Lung (tissue), 12 donors: ENCODE measurements around the gene TXNDC12. TPM values are rescaled to one million over a fixed set of nuclear protein-coding genes. Genes with fewer than 3 reads are reported as not detected.

Experiments
- ATAC-seq: fragments of 200-7000 bp; cut with Tn5 transposase; one replicate; pipeline ENCODE4 v1.9.1; 2020; ENCODE audit warnings: moderate number of reproducible peaks; ENCODE audit not compliant: insufficient read depth, low FRiP score
- DNase-seq, 3 donors: peaks; one replicate each; pipeline ENCODE4 v3.0.0-alpha.2; 2013 to 2017
- H3K27ac ChIP-seq, 2 donors: one replicate each; pipeline ENCODE4 v1.5.1; 2013; ENCODE audit warnings: mild to moderate bottlenecking in 2 of 2, moderate library complexity in 2 of 2, control low read depth in 1 of 2, inconsistent platforms in 1 of 2, low read depth in 1 of 2, low read length in 1 of 2
- H3K27me3 ChIP-seq, 3 donors: one replicate each; pipeline ENCODE4 v1.5.1; 2013; ENCODE audit warnings: low read length in 2 of 3; ENCODE audit not compliant: control insufficient read depth in 3 of 3, insufficient read depth in 3 of 3
- H3K36me3 ChIP-seq, 4 donors: one replicate each; pipeline ENCODE4 v1.5.1; 2013; ENCODE audit warnings: low read length in 4 of 4, mild to moderate bottlenecking in 1 of 4, moderate library complexity in 1 of 4; ENCODE audit not compliant: control insufficient read depth in 4 of 4, insufficient read depth in 4 of 4
- H3K4me1 ChIP-seq, 5 donors: one replicate each; pipeline ENCODE4 v1.5.1; 2013; ENCODE audit warnings: low read length in 5 of 5, mild to moderate bottlenecking in 2 of 5, moderate library complexity in 1 of 5; ENCODE audit not compliant: control insufficient read depth in 5 of 5, insufficient read depth in 5 of 5
- H3K4me3 ChIP-seq: one replicate; pipeline ENCODE4 v1.5.1; 2013; ENCODE audit warnings: mild to moderate bottlenecking, control low read depth, moderate library complexity
- H3K9ac ChIP-seq, 2 donors: one replicate each; pipeline ENCODE4 v1.5.1; 2013; ENCODE audit warnings: low read length in 2 of 2, control low read depth in 1 of 2; ENCODE audit not compliant: insufficient read depth in 1 of 2
- H3K9me3 ChIP-seq, 4 donors: one replicate each; pipeline ENCODE4 v1.5.1; 2013; ENCODE audit warnings: low read length in 3 of 4, mild to moderate bottlenecking in 1 of 4, moderate library complexity in 1 of 4; ENCODE audit not compliant: control insufficient read depth in 4 of 4, insufficient read depth in 3 of 4
- WGBS, 2 donors: extraction: QIAGEN DNeasy Blood & Tissue Kit; methylation state at CpG; one replicate each; pipeline ENCODE4 v1.1.7; 2013; 5-methylcytosine and 5-hydroxymethylcytosine counted together
- polyA plus RNA-seq, 2 donors: library from polyadenylated mRNA; stranded (reverse); fragments of 200-250 nt; gene quantifications; one replicate each; pipeline ENCODE4 v1.2.1, GENCODE V29; 2013
- total RNA-seq, 2 donors: library from RNA; depleted of rRNA in 1 of 2; stranded (reverse); fragments of >200 nt in 1 of 2; gene quantifications; one replicate each; pipeline ENCODE4 v1.2.1, GENCODE V29; 2014 to 2021
- TF ChIP-seq, protein P1 (sequence below): IDR thresholded peaks from 2 replicates; pipeline ENCODE4 v1.5.1; 2012; ENCODE audit warnings: mild to moderate bottlenecking; ENCODE audit errors: control extremely low read depth, extremely low read depth
- donor health status: control.
- donor health status: control.
- donor health status: Bipolar disorder and iron deficiency.
- donor health status: healthy.
- donor health status: DM: yes; HTN: yes; CAD: no.

TXNDC12 gene
- total and polyA plus RNA-seq, 4 donors, result 15.8 to 51.9 (median 29.9) TPM

DNA sequence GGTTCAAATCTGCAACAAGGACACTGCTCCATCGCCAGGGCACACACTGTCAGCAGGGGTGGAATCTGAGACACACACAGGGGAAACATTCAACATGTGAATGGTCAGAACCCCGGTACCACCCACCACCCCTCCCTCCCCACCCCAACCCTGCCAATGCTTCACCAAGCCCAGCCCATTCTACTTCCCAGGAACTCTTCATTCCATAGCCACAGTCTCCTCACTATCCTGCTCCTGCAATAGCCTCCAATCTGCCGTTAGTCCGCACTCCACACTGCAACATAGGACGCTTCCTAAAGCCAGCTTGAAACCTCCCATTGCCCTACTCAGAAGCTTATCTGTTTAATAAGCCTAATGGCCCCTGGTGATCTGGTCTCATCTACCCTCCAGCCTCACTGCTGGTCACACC, 57.0 kb downstream of the TXNDC12 start:
- Histone ChIP-seq H3K27me3 (peaks cover 0 to 12% (median 0%) of the 10 kb centered on the region in 3 donors), H3K9ac (no peak overlapping the region), H3K27ac (no peak overlapping the region), H3K36me3 (no peaks in the 10 kb centered on the region), H3K9me3 (no peaks in the 10 kb centered on the region), H3K4me3 (no peak overlapping the region), H3K4me1 (no peaks in the 10 kb centered on the region)
- ATAC-seq, result no peak
- DNase-seq, result no peak
- 57 to 72% methylated on average over 5 of the region's 5 CpGs for WGBS, 2 donors
- TF ChIP-seq, protein P1, sequence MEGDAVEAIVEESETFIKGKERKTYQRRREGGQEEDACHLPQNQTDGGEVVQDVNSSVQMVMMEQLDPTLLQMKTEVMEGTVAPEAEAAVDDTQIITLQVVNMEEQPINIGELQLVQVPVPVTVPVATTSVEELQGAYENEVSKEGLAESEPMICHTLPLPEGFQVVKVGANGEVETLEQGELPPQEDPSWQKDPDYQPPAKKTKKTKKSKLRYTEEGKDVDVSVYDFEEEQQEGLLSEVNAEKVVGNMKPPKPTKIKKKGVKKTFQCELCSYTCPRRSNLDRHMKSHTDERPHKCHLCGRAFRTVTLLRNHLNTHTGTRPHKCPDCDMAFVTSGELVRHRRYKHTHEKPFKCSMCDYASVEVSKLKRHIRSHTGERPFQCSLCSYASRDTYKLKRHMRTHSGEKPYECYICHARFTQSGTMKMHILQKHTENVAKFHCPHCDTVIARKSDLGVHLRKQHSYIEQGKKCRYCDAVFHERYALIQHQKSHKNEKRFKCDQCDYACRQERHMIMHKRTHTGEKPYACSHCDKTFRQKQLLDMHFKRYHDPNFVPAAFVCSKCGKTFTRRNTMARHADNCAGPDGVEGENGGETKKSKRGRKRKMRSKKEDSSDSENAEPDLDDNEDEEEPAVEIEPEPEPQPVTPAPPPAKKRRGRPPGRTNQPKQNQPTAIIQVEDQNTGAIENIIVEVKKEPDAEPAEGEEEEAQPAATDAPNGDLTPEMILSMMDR, result no peak

DNA sequence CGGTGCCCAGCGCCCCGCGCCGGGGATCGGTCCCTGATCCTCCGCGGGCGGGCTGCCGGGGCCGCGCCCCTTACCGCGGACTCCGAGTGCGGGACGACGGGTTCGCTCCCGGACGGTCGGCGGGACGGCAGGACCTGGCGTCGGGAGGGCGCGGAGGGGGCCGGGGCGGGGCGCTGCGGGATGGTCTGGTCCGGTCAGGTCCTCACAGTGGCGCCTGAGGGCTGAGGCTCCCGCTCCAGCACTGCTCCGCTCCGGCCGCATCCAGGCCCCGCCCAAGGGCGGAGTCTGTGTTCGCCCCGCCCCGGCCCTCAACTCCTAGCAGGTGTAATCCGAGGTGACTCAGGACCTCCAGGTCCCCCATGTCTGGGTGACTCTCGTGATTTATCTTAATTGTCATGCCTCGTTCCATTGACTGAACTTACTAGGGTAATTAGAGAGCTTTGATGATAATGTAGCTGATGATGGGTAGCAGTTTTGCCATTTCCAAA, 64.5 kb downstream of the TXNDC12 start, which contains the start of gene RAB3B:
Gene RAB3B, minus strand, starts transcription at position 223 of the 488 bp plus-strand sequence. CDS start 13,583 bp downstream, outside the sequence.
- Histone ChIP-seq H3K36me3 (no peaks in the 10 kb centered on the region), H3K4me3 (no peak within 1 kb of the TSS), H3K9me3 (peaks cover 0 to 5% (median 0%) of the 10 kb centered on the region in 4 donors), H3K9ac (no peak within 1 kb of the TSS), H3K4me1 (peaks cover 0 to 4% (median 0%) of the 10 kb centered on the region in 5 donors), H3K27ac (no peak within 1 kb of the TSS), H3K27me3 (peaks cover 0 to 61% (median 30%) of the 10 kb centered on the region in 3 donors)
- TF ChIP-seq, protein P1, result no peak
- ATAC-seq (peak; percentile 62), DNase-seq (peak; percentile 15 to 67 (median 58))
- WGBS, 2 donors, result 0 to 2% methylated on average over 27 to 46 of the region's 46 CpGs

DNA sequence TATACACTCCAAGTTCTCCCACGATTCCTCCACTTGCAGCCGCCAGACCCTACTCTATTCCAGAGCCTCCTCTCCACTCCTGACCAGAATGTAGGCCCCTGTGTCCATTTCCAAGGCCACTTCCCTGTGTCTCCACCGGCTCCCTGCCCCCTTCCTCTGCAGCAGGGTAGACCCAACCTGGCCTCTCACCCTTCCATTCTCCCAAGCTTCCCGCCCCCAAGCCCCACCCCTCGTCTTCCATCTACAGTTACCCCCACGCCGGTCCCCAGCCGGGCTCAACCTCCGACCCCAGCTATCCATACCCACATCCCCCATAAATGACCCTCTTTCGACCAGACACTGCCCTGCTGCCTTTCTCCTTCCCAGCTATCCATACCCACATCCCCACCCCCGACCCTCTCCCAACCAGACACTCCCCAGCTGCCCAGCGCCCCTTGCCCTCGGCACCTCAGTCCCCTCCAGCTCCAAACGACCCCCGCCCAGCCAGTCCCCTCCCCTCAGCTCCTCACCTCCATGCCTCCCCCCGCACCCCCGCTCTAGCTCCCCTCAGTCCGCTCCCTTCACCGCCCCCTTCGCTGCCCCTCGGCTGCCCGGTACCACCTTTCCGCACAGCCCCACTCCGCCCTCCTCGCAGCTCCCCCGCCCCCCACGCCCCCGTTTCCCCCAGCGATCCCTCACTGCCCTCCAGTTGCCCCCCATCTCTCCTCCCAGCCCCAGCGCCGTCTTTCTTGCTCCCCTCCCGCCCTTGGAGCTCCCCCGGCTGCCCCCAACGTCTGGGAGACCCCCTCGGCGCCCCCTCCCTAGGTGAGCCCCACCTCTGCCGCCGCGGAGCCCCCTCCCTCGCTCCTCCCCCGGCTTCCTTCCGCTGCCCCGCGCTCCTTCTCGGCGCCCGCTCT, 65.2 kb downstream of the TXNDC12 start:
- no peak for ATAC-seq
- Histone ChIP-seq H3K27ac (no peak overlapping the region), H3K36me3 (no peaks in the 10 kb centered on the region), H3K4me1 (peaks cover 0 to 4% (median 0%) of the 10 kb centered on the region in 5 donors), H3K27me3 (peaks cover 0 to 61% (median 30%) of the 10 kb centered on the region in 3 donors), H3K9me3 (peaks cover 0 to 5% (median 0%) of the 10 kb centered on the region in 4 donors), H3K9ac (no peak overlapping the region), H3K4me3 (no peak overlapping the region)
- no peak for DNase-seq
- TF ChIP-seq, protein P1, result no peak
- WGBS, 2 donors, result 12 to 19% methylated on average over 38 to 47 of the region's 47 CpGs
